ENCODE data around the gene ARHGEF7.

DNA sequence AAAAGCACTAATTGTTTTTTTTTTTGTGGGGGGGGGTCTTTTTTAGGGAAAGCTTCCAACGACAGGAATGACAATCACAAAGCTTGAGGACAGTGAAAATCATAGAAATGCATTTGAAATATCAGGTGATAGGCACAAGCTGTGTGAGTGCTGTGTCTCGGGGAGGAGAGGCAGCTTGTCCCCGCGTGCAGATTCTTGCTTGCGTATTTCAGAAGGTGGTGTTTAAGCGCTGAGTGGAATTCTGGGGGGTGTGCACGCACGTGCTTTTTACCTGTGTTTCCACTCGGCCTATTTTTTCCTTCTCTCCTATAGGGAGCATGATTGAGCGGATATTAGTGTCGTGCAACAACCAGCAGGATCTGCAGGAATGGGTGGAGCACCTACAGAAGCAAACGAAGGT is 165.1 kb downstream of the ARHGEF7 start:
- TF ChIP-seq, protein P1, sequence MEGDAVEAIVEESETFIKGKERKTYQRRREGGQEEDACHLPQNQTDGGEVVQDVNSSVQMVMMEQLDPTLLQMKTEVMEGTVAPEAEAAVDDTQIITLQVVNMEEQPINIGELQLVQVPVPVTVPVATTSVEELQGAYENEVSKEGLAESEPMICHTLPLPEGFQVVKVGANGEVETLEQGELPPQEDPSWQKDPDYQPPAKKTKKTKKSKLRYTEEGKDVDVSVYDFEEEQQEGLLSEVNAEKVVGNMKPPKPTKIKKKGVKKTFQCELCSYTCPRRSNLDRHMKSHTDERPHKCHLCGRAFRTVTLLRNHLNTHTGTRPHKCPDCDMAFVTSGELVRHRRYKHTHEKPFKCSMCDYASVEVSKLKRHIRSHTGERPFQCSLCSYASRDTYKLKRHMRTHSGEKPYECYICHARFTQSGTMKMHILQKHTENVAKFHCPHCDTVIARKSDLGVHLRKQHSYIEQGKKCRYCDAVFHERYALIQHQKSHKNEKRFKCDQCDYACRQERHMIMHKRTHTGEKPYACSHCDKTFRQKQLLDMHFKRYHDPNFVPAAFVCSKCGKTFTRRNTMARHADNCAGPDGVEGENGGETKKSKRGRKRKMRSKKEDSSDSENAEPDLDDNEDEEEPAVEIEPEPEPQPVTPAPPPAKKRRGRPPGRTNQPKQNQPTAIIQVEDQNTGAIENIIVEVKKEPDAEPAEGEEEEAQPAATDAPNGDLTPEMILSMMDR (conservative IDR thresholded peaks at IDR 0.05 in 1 of 2, IDR thresholded peaks at IDR 0.05 in 1 of 2; ENCODE audit: extremely low read depth in 1 of 2, insufficient read depth in 1 of 2, low read depth in 1 of 2, low read length in 2 of 2) = no peak
- TF ChIP-seq EZH2 (IDR thresholded peaks at IDR 0.05; ENCODE audit: borderline replicate concordance, low read length) = no peak
